MM.1S (cell line): ENCODE data around the gene PAX7.
"Not testable (repeated sequence)": the region's sequence is repeated elsewhere in the genome, so short reads cannot be mapped to it uniquely, and the experiment has no call there.

Source experiments
- DNase-seq: peaks from one replicate; pipeline ENCODE4 v3.0.0-alpha.2; 2015
- H2AFZ ChIP-seq: fragments of 300-600 bp; sonication (generic); 2 replicates; pipeline ENCODE4 v1.6.0; 2016; ENCODE audit warnings: antibody characterized with exemption, low read length
- H3F3A ChIP-seq: fragments of 300-600 bp; sonication (generic); 2 replicates; pipeline ENCODE4 v1.6.1; 2016; ENCODE audit warnings: mild to moderate bottlenecking, antibody characterized with exemption, low read length, moderate library complexity, mixed read lengths; ENCODE audit not compliant: insufficient read depth
- H3K27ac ChIP-seq: fragments of 300-600 bp; sonication (generic); 2 replicates; pipeline ENCODE4 v1.5.1; 2016; ENCODE audit warnings: mild to moderate bottlenecking, low read length
- H3K27me3 ChIP-seq: fragments of 300-600 bp; sonication (generic); replicated peaks from 2 replicates; pipeline ENCODE4 v1.6.0; 2016; ENCODE audit warnings: low read length; ENCODE audit not compliant: insufficient read depth
- H3K36me3 ChIP-seq: fragments of 300-600 bp; sonication (generic); replicated peaks from 2 replicates; pipeline ENCODE4 v1.6.1; 2016; ENCODE audit warnings: mild to moderate bottlenecking, low read length, mixed read lengths; ENCODE audit not compliant: insufficient read depth
- H3K4me1 ChIP-seq: fragments of 300-600 bp; sonication (generic); 2 replicates; pipeline ENCODE4 v1.6.1; 2016; ENCODE audit warnings: low read length, mixed read lengths
- H3K4me2 ChIP-seq: fragments of 300-600 bp; sonication (generic); 2 replicates; pipeline ENCODE4 v1.6.0; 2016; ENCODE audit warnings: low read depth, low read length
- H3K4me3 ChIP-seq: fragments of 300-600 bp; sonication (generic); 2 replicates; pipeline ENCODE4 v1.5.1; 2016; ENCODE audit warnings: low read length, mixed read lengths
- H3K79me2 ChIP-seq: fragments of 300-600 bp; sonication (generic); 2 replicates; pipeline ENCODE4 v1.6.1; 2016; ENCODE audit warnings: mixed run types, low read length, mixed read lengths
- H3K9ac ChIP-seq: fragments of 300-600 bp; sonication (generic); 2 replicates; pipeline ENCODE4 v1.6.1; 2016; ENCODE audit warnings: low read length, mixed read lengths
- H3K9me2 ChIP-seq: fragments of 300-600 bp; sonication (generic); replicated peaks from 2 replicates; pipeline ENCODE4 v1.6.1; 2016; ENCODE audit warnings: mild to moderate bottlenecking, low read length, mixed read lengths; ENCODE audit not compliant: insufficient read depth
- H3K9me3 ChIP-seq: fragments of 300-600 bp; sonication (generic); replicated peaks from 2 replicates; pipeline ENCODE4 v1.6.1; 2016; ENCODE audit warnings: mild to moderate bottlenecking, low read length, mixed read lengths; ENCODE audit not compliant: insufficient read depth
- H4K20me1 ChIP-seq: fragments of 300-600 bp; sonication (generic); 2 replicates; pipeline ENCODE4 v1.6.1; 2016; ENCODE audit warnings: mild to moderate bottlenecking, low read length, moderate library complexity, mixed read lengths; ENCODE audit not compliant: insufficient read depth
- EZH2 ChIP-seq: fragments of 300-600 bp; sonication (generic); optimal IDR thresholded peaks from 2 replicates; pipeline ENCODE3; 2017; ENCODE audit warnings: low read depth, mild to moderate bottlenecking, antibody characterized with exemption, low read length, mixed read lengths
- EZH2phosphoT487 ChIP-seq: fragments of 300-600 bp; sonication (generic); IDR thresholded peaks from 2 replicates; pipeline ENCODE4 v1.6.1; 2018; ENCODE audit warnings: antibody characterized with exemption, low read length
- TF ChIP-seq, protein P1 (sequence below): fragments of 300-600 bp; sonication (generic); IDR thresholded peaks from 2 replicates; pipeline ENCODE4 v1.5.1; 2016; ENCODE audit warnings: antibody characterized with exemption, low read length, mixed read lengths

The PAX7 gene

GRCh38 chr1:18739897-18740296 lies 109.3 kb downstream of the PAX7 start:
- Histone ChIP-seq H3K4me1 (no peaks in the 10 kb centered on the region), H2AFZ (no peak overlapping the region), H3K9me3 (no peaks in the 10 kb centered on the region), H3K4me3 (no peak overlapping the region), H3K9me2 (no peaks in the 10 kb centered on the region), H3K9ac (no peak overlapping the region), H3K79me2 (no peaks in the 10 kb centered on the region), H3F3A (no peaks in the 10 kb centered on the region), H3K36me3 (no peaks in the 10 kb centered on the region), H3K4me2 (no peak overlapping the region), H3K27me3 (peaks cover 78% of the 10 kb centered on the region), H3K27ac (no peak overlapping the region), H4K20me1 (no peaks in the 10 kb centered on the region)
- TF ChIP-seq EZH2phosphoT487 (no peak), EZH2 (no peak)
- TF ChIP-seq, protein P1, sequence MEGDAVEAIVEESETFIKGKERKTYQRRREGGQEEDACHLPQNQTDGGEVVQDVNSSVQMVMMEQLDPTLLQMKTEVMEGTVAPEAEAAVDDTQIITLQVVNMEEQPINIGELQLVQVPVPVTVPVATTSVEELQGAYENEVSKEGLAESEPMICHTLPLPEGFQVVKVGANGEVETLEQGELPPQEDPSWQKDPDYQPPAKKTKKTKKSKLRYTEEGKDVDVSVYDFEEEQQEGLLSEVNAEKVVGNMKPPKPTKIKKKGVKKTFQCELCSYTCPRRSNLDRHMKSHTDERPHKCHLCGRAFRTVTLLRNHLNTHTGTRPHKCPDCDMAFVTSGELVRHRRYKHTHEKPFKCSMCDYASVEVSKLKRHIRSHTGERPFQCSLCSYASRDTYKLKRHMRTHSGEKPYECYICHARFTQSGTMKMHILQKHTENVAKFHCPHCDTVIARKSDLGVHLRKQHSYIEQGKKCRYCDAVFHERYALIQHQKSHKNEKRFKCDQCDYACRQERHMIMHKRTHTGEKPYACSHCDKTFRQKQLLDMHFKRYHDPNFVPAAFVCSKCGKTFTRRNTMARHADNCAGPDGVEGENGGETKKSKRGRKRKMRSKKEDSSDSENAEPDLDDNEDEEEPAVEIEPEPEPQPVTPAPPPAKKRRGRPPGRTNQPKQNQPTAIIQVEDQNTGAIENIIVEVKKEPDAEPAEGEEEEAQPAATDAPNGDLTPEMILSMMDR, result no peak
- no peak for DNase-seq

- no peaks in the 10 kb centered on the region for H3K9me2 ChIP-seq
- H2AFZ ChIP-seq, result no peak overlapping the region
- no peaks in the 10 kb centered on the region for H3K4me1 ChIP-seq
- H3K36me3 ChIP-seq, result no peaks in the 10 kb centered on the region
- H3K79me2 ChIP-seq, result no peaks in the 10 kb centered on the region
- H3K4me2 ChIP-seq, result no peak overlapping the region
- DNase-seq, result no peak
- H3K27me3 ChIP-seq, result peaks cover 71% of the 10 kb centered on the region
- no peaks in the 10 kb centered on the region for H3K9me3 ChIP-seq
- H3K27ac ChIP-seq, result no peak overlapping the region
- no peaks in the 10 kb centered on the region for H4K20me1 ChIP-seq
- H3K9ac ChIP-seq, result no peak overlapping the region
- H3F3A ChIP-seq, result no peaks in the 10 kb centered on the region
- no peak overlapping the region for H3K4me3 ChIP-seq
- TF ChIP-seq EZH2 (no peak), EZH2phosphoT487 (no peak)
- TF ChIP-seq, protein P1, result no peak
Observed at GRCh38 chr1:18740617-18741016, 110.0 kb downstream of the PAX7 start.

- Histone ChIP-seq H4K20me1 (no peaks in the 10 kb centered on the region), H3K36me3 (no peaks in the 10 kb centered on the region), H3K4me3 (no peak overlapping the region), H3K9me2 (no peaks in the 10 kb centered on the region), H3K4me1 (no peaks in the 10 kb centered on the region), H3K9ac (no peak overlapping the region), H3K27ac (no peak overlapping the region), H3F3A (no peaks in the 10 kb centered on the region), H3K79me2 (no peaks in the 10 kb centered on the region), H3K4me2 (no peak overlapping the region), H3K27me3 (peaks cover 67% of the 10 kb centered on the region), H3K9me3 (no peaks in the 10 kb centered on the region), H2AFZ (no peak overlapping the region)
- TF ChIP-seq EZH2phosphoT487 (no peak), EZH2 (no peak)
- TF ChIP-seq, protein P1, result no peak
- no peak for DNase-seq
Observed at GRCh38 chr1:18743233-18743632, 112.6 kb downstream of the PAX7 start.

DNA sequence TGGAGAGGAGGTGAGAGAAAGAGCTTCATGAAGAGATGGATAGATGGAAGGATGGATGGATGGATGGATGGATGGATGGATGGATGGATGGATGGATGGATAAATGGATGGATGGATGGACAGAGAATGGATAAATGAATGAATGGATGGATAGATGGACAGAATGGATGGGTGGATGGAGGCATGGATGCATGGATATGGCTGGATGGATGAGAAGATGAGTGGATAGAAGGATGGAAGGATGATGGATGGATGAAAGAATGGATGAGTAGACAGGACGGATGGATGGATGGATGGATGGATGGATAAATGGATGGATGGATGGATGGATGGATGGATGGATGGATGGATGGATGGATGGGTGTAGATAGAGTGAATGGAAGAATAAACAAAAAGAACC lies 113.7 kb downstream of the PAX7 start:
- not testable (repeated sequence) for H3K9ac ChIP-seq, H3K4me3 ChIP-seq, H3K9me2 ChIP-seq, H3K4me1 ChIP-seq, H3F3A ChIP-seq, H3K9me3 ChIP-seq, H3K27ac ChIP-seq, DNase-seq, H3K79me2 ChIP-seq, H4K20me1 ChIP-seq, H3K4me2 ChIP-seq, H3K36me3 ChIP-seq, H2AFZ ChIP-seq
- H3K27me3 ChIP-seq, result peaks cover 68% of the 10 kb centered on the region
